ENCODE measurements around the gene MPPED2.

DNA sequence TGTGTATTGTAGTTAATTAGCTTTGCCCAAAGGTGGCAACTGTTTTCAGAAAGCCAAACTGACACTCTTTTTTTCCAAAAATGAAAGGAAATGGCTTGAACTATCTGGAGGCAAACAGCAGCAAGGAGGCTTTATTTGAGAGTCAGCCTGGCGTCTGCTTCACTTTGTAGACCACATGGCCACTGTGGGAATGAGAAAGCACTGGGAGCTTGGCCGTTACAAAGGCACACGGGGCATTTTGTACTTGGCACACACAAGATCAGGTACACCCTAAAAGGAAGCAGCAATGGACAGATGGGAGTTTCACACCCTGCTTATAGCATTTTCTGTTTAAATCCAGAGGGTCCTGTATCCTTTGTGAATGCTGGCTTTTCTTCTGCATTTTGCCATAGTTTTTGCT, 126.3 kb downstream of the MPPED2 start:
- TF ChIP-seq TAF1 (IDR thresholded peaks at IDR 0.05; ENCODE audit: borderline replicate concordance, insufficient read depth, low read length), result no peak
- TF ChIP-seq, protein P1, sequence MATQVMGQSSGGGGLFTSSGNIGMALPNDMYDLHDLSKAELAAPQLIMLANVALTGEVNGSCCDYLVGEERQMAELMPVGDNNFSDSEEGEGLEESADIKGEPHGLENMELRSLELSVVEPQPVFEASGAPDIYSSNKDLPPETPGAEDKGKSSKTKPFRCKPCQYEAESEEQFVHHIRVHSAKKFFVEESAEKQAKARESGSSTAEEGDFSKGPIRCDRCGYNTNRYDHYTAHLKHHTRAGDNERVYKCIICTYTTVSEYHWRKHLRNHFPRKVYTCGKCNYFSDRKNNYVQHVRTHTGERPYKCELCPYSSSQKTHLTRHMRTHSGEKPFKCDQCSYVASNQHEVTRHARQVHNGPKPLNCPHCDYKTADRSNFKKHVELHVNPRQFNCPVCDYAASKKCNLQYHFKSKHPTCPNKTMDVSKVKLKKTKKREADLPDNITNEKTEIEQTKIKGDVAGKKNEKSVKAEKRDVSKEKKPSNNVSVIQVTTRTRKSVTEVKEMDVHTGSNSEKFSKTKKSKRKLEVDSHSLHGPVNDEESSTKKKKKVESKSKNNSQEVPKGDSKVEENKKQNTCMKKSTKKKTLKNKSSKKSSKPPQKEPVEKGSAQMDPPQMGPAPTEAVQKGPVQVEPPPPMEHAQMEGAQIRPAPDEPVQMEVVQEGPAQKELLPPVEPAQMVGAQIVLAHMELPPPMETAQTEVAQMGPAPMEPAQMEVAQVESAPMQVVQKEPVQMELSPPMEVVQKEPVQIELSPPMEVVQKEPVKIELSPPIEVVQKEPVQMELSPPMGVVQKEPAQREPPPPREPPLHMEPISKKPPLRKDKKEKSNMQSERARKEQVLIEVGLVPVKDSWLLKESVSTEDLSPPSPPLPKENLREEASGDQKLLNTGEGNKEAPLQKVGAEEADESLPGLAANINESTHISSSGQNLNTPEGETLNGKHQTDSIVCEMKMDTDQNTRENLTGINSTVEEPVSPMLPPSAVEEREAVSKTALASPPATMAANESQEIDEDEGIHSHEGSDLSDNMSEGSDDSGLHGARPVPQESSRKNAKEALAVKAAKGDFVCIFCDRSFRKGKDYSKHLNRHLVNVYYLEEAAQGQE (IDR thresholded peaks at IDR 0.05; ENCODE audit: insufficient read depth in 1 of 2, low read depth in 2 of 2, low read length in 2 of 2), result no peak
- no peak for TF ChIP-seq POLR2AphosphoS5 (IDR thresholded peaks at IDR 0.05; ENCODE audit: low read depth, low read length)
- TF ChIP-seq SIN3A (IDR thresholded peaks at IDR 0.05; ENCODE audit: borderline replicate concordance, insufficient read depth, low read length), result no peak

Measured in PFSK-1 (cell line).